HepG2 (cell line): ENCODE data around the gene TAS1R3. TPM values are rescaled to one million over a fixed set of nuclear protein-coding genes. Genes with fewer than 3 reads are reported as not detected.

Experiments used
- ATAD3A ChIP-seq: sonication (generic); formaldehyde crosslinking; IDR thresholded peaks from 2 replicates; pipeline ENCODE4 v1.4.0; 2020; ENCODE audit warnings: missing genetic modification reagents
- DMAP1 ChIP-seq: IDR thresholded peaks from 2 replicates; pipeline ENCODE4 v1.6.1; 2016
- KAT7 ChIP-seq: IDR thresholded peaks from 2 replicates; pipeline ENCODE4 v1.6.1; 2018; ENCODE audit warnings: borderline replicate concordance, missing compliant biosample characterization
- MBNL3 ChIP-seq: fragments of 250-450 bp; sonication (Bioruptor Pico); conservative IDR thresholded peaks from 2 replicates; pipeline ENCODE4 v1.8.0; 2022; ENCODE audit warnings: mild to moderate bottlenecking, inconsistent platforms
- PCBP1 ChIP-seq: fragments of 200-400 bp; formaldehyde crosslinking; IDR thresholded peaks from 2 replicates; pipeline ENCODE4 v1.6.1; 2017; ENCODE audit warnings: mild to moderate bottlenecking, low read depth, low read length, borderline replicate concordance
- PHF20 ChIP-seq: sonication (generic); formaldehyde crosslinking; IDR thresholded peaks from 2 replicates; pipeline ENCODE4 v1.5.0; 2020; ENCODE audit warnings: mild to moderate bottlenecking, missing genetic modification reagents
- RFX3 ChIP-seq: IDR thresholded peaks from 2 replicates; pipeline ENCODE4 v1.6.1; 2016; ENCODE audit warnings: missing biosample characterization, missing genetic modification reagents
- SKI ChIP-seq: fragments of 450-650 bp; IDR thresholded peaks from one replicate; pipeline ENCODE4 v1.6.1; 2018; ENCODE audit warnings: mild to moderate bottlenecking; ENCODE audit not compliant: partially characterized antibody
- SP5 ChIP-seq: IDR thresholded peaks from 2 replicates; pipeline ENCODE4 v1.6.1; 2016; ENCODE audit warnings: low read depth, borderline replicate concordance
- ZBTB7A ChIP-seq: sonication (generic); formaldehyde crosslinking; IDR thresholded peaks from 2 replicates; pipeline ENCODE4 v1.8.0; 2022; ENCODE audit warnings: mild to moderate bottlenecking, missing genetic modification reagents
- ZFP36L1 ChIP-seq: sonication (generic); formaldehyde crosslinking; IDR thresholded peaks from 2 replicates; pipeline ENCODE4 v1.8.0; 2022; ENCODE audit warnings: mild to moderate bottlenecking, missing genetic modification reagents, moderate library complexity
- ZFP62 ChIP-seq: sonication (generic); formaldehyde crosslinking; IDR thresholded peaks from 2 replicates; pipeline ENCODE4 v1.4.0; 2020; ENCODE audit warnings: missing genetic modification reagents
- ZNF263 ChIP-seq: sonication (generic); formaldehyde crosslinking; IDR thresholded peaks from 2 replicates; pipeline ENCODE4 v1.4.0; 2020; ENCODE audit warnings: missing genetic modification reagents
- ZNF317 ChIP-seq: sonication (generic); formaldehyde crosslinking; IDR thresholded peaks from 2 replicates; pipeline ENCODE4 v1.5.0; 2020; ENCODE audit warnings: mild to moderate bottlenecking, missing genetic modification reagents
- ZNF563 ChIP-seq: sonication (generic); formaldehyde crosslinking; IDR thresholded peaks from 2 replicates; pipeline ENCODE4 v1.8.0; 2022; ENCODE audit warnings: mild to moderate bottlenecking, moderate library complexity, missing genetic modification reagents
- ZNF768 ChIP-seq: sonication (generic); formaldehyde crosslinking; IDR thresholded peaks from 2 replicates; pipeline ENCODE4 v1.4.0; 2020; ENCODE audit warnings: missing genetic modification reagents
- polyA plus RNA-seq, 8 experiments: library from polyadenylated mRNA; depleted of rRNA in 3 of 8; stranded (reverse) in 7 of 8; unstranded in 1 of 8; fragments of >200 nt; fragmentation: Illumina TruSeq in 4 of 8; extraction: Trizol in 4 of 8; gene quantifications; 2 replicates each; pipeline versions ENCODE4 v1.2.1 to v1.2.3, GENCODE V29; 2011 to 2016; ENCODE audit warnings: low read depth in 4 of 8, missing spikeins in 1 of 8, mixed read lengths in 1 of 8; ENCODE audit not compliant: insufficient read depth in 1 of 8
- total RNA-seq, 5 experiments: library from RNA; depleted of rRNA; stranded (reverse); fragments of >200 nt; fragmentation: Illumina TruSeq; extraction: Trizol; gene quantifications; 2 replicates each; pipeline ENCODE4 v1.2.3, GENCODE V29; 2016; ENCODE audit warnings: low read depth in 1 of 5
- TF ChIP-seq, protein P1 (sequence below): sonication (generic); formaldehyde crosslinking; IDR thresholded peaks from 2 replicates; pipeline ENCODE4 v1.5.0; 2020; ENCODE audit warnings: missing genetic modification reagents, mild to moderate bottlenecking, borderline replicate concordance
- TF ChIP-seq, protein P2 (sequence below): fragments of 450-650 bp; IDR thresholded peaks from 2 replicates; pipeline ENCODE4 v1.6.1; 2016
- TF ChIP-seq, protein P3 (sequence below): sonication (generic); formaldehyde crosslinking; IDR thresholded peaks from 2 replicates; pipeline ENCODE4 v1.4.0; 2020; ENCODE audit warnings: mild to moderate bottlenecking, missing genetic modification reagents
- TF ChIP-seq, protein P4 (sequence below), 2 experiments: sonication (generic) in 1 of 2; formaldehyde crosslinking in 1 of 2; IDR thresholded peaks; 2 replicates each; pipeline versions ENCODE4 v1.4.0 to v1.6.1; 2018 to 2020; ENCODE audit warnings: missing genetic modification reagents in 2 of 2, borderline replicate concordance in 1 of 2, low read depth in 1 of 2, mild to moderate bottlenecking in 1 of 2, missing biosample characterization in 1 of 2
- TF ChIP-seq, protein P5 (sequence below): sonication (generic); formaldehyde crosslinking; IDR thresholded peaks from 2 replicates; pipeline ENCODE4 v1.4.0; 2020; ENCODE audit warnings: missing genetic modification reagents, borderline replicate concordance

The TAS1R3 gene
- total and polyA plus RNA-seq, 2 of the 13 experiments (the other 11 are each of a cell fraction or from before 2014, with no cell fraction given) = 0.13 to 0.15 TPM

DNA sequence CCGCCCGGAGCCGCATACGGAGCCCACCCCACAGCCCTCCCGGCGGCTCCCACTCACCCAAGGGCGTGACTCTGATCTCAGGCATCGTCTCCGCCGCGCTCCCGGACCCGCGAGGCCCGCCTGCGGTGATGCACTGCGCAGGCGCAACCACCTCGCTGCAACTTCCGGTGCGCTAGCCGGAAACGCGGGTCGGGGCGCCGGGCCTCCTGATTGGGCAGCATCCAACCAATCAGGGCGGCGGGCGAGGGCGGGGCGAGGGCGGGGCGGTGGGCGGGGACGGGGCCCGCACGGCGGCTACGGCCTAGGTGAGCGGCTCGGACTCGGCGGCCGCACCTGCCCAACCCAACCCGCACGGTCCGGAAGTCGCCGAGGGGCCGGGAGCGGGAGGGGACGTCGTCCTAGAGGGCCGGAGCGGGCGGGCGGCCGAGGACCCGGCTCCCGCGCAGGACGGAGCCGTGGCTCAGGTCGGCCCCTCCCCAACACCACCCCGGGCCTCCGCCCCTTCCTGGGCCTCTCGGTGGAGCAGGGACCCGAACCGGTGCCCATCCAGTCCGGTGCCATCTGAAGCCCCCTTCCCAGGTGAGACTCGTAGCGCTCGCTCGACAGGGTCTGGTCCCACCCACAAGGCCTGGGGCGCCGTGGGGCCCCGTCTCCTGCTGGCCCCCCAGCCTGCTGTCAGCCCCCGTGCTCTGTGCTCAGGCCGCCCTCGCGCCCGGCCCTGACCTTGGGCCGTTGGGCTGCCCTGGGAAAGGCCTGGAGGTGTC is 6.4 kb upstream of the TAS1R3 start, which contains the start of the genes CPTP and INTS11 (continued):
- TF ChIP-seq ZFP62 (CRISPR knock-in tag) (no peak), RFX3 (CRISPR knock-in tag) (no peak), ZNF263 (0 out of 2 replicates have a peak, but pooled peaks have one; percentile 50), SP5 (CRISPR knock-in tag) (peak; percentile 17; the same call in 1 of the 2 replicates), PHF20 (CRISPR knock-in tag) (peak; percentile 50; the same call in 1 of the 2 replicates), ZNF768 (peak; percentile 30; the same call in 1 of the 2 replicates), ZFP36L1 (CRISPR knock-in tag) (no peak), DMAP1 (CRISPR knock-in tag) (peak; percentile 43; the same call in 1 of the 2 replicates), ZBTB7A (CRISPR knock-in tag) (no peak), PCBP1 (0 out of 2 replicates have a peak, but pooled peaks have one; percentile 20), SKI (no peak), ZNF317 (peak; percentile 63), KAT7 (CRISPR knock-in tag) (no peak), ZNF563 (peak; percentile 78), ATAD3A (no peak), MBNL3 (no peak)
- TF ChIP-seq, protein P1, sequence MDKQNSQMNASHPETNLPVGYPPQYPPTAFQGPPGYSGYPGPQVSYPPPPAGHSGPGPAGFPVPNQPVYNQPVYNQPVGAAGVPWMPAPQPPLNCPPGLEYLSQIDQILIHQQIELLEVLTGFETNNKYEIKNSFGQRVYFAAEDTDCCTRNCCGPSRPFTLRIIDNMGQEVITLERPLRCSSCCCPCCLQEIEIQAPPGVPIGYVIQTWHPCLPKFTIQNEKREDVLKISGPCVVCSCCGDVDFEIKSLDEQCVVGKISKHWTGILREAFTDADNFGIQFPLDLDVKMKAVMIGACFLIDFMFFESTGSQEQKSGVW (CRISPR knock-in tag) = no peak
- TF ChIP-seq, protein P2, sequence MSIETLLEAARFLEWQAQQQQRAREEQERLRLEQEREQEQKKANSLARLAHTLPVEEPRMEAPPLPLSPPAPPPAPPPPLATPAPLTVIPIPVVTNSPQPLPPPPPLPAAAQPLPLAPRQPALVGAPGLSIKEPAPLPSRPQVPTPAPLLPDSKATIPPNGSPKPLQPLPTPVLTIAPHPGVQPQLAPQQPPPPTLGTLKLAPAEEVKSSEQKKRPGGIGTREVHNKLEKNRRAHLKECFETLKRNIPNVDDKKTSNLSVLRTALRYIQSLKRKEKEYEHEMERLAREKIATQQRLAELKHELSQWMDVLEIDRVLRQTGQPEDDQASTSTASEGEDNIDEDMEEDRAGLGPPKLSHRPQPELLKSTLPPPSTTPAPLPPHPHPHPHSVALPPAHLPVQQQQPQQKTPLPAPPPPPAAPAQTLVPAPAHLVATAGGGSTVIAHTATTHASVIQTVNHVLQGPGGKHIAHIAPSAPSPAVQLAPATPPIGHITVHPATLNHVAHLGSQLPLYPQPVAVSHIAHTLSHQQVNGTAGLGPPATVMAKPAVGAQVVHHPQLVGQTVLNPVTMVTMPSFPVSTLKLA = no peak
- TF ChIP-seq, protein P3, sequence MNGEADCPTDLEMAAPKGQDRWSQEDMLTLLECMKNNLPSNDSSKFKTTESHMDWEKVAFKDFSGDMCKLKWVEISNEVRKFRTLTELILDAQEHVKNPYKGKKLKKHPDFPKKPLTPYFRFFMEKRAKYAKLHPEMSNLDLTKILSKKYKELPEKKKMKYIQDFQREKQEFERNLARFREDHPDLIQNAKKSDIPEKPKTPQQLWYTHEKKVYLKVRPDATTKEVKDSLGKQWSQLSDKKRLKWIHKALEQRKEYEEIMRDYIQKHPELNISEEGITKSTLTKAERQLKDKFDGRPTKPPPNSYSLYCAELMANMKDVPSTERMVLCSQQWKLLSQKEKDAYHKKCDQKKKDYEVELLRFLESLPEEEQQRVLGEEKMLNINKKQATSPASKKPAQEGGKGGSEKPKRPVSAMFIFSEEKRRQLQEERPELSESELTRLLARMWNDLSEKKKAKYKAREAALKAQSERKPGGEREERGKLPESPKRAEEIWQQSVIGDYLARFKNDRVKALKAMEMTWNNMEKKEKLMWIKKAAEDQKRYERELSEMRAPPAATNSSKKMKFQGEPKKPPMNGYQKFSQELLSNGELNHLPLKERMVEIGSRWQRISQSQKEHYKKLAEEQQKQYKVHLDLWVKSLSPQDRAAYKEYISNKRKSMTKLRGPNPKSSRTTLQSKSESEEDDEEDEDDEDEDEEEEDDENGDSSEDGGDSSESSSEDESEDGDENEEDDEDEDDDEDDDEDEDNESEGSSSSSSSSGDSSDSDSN = peak; percentile 83
- TF ChIP-seq, protein P4, sequence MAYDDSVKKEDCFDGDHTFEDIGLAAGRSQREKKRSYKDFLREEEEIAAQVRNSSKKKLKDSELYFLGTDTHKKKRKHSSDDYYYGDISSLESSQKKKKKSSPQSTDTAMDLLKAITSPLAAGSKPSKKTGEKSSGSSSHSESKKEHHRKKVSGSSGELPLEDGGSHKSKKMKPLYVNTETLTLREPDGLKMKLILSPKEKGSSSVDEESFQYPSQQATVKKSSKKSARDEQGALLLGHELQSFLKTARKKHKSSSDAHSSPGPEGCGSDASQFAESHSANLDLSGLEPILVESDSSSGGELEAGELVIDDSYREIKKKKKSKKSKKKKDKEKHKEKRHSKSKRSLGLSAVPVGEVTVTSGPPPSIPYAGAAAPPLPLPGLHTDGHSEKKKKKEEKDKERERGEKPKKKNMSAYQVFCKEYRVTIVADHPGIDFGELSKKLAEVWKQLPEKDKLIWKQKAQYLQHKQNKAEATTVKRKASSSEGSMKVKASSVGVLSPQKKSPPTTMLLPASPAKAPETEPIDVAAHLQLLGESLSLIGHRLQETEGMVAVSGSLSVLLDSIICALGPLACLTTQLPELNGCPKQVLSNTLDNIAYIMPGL (CRISPR knock-in tag; IDR thresholded peaks at IDR 0.05; ENCODE audit: borderline replicate concordance in 1 of 2, low read depth in 1 of 2) = peak; percentile 27 to 64; a peak in 1 of 4 replicates
- TF ChIP-seq, protein P5, sequence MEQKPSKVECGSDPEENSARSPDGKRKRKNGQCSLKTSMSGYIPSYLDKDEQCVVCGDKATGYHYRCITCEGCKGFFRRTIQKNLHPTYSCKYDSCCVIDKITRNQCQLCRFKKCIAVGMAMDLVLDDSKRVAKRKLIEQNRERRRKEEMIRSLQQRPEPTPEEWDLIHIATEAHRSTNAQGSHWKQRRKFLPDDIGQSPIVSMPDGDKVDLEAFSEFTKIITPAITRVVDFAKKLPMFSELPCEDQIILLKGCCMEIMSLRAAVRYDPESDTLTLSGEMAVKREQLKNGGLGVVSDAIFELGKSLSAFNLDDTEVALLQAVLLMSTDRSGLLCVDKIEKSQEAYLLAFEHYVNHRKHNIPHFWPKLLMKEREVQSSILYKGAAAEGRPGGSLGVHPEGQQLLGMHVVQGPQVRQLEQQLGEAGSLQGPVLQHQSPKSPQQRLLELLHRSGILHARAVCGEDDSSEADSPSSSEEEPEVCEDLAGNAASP (CRISPR knock-in tag) = peak; percentile 41; the same call in 1 of the 2 replicates
